NAMALWA (cell line): ENCODE measurements around the gene FALEC.
A peak's percentile ranks its signal among the peaks of the same experiment; 100 is the strongest.

Source experiments
- DNase-seq: peaks from one replicate; pipeline ENCODE4 v3.0.0-alpha.2; 2015; ENCODE audit warnings: low spot score

The FALEC gene

DNA sequence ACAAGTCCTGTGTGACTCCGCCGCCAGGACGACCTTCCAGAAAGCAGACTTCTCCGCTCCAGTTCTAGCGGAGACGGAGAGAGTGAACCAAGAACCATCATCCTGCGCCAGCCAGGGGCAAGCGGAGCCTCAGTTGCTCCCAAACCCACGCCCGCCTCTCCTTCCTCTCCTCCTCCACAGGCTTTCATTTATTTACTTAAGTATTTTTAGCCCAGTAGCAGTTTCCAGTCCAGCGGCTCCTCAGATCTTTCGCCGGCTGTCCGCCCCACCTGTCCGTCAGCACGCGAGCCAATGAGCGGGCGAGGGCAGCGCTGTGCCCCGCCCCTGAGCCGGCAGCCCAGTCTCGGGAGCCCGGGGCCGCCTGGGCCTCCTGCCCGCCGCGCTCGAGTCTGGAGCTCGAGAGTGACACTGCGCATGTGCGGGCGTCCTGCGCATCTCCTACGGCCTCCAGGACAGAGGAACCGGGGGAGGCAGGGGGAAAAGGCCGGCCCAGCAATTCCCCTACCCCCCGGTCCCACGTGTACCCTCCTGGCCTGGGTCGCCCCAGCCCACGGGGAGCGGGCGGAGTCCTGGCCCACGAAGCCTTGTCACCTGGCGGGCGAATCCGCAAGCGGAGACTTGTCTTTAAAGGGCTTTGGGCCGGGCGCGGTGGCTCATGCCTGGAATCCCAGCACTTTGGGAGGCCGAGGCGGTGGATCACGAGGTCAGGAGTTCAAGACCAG, at the start of gene FALEC:
Gene FALEC (plus strand): TSS at position 425 of the 722 bp plus-strand sequence.
- DNase-seq, result peak; percentile 98

DNA sequence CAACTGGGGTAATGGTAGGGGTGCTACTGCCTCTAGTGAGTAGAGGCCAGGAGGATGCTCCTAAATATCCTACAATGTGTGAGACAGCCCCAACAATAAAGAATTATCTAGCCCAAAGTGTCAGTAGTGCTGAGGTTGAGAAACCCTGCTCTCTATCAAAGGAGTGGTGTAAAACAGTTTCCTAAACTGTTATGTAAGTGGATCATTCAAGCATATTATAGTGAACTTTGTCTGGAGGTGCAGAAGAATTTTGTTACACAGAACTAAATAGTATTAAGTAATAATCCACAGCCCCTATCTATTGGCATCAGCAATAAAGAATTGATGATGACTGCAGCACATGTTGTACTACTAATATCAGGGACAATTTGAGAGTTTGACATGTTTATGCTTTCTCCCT, 48.6 kb upstream of the FALEC start:
- no peak for DNase-seq

DNA sequence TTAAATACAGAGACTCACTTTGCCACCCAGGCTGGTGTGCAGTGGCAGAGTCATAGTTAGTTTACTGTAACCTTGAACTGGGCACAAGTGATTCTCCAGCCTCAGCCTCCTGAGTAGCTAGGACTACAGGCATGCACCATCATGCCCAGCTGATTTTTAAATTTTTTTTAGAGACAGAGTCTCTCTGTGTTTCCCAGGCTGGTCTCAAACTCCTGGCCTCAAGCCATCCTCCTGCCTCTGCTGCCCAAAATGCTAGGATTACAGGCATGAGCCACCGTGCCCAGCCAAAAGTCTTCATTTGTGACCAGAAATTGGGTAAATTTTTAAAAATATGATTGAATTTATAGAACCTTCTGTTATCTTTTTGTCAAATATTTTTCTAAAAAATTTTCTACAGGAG, 46.3 kb upstream of the FALEC start:
- DNase-seq, result no peak

DNA sequence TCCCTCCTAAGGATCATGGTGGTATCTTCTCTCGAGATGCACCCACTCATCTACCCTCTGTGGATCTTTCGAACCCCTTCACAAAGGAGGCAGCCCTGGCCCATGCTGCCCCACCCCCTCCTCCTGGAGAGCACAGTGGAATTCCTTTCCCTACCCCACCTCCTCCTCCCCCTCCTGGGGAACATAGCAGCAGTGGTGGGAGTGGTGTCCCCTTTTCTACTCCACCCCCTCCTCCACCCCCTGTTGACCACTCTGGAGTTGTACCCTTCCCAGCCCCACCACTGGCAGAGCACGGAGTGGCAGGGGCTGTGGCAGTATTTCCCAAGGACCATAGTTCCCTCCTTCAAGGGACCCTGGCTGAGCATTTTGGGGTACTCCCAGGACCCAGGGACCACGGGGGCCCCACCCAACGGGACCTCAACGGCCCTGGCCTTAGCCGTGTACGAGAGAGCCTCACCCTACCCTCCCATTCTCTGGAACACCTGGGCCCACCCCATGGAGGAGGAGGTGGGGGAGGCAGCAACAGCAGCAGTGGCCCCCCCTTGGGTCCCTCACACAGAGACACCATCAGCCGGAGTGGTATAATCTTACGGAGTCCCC, 42.9 kb upstream of the FALEC start:
- DNase-seq, result no peak

DNA sequence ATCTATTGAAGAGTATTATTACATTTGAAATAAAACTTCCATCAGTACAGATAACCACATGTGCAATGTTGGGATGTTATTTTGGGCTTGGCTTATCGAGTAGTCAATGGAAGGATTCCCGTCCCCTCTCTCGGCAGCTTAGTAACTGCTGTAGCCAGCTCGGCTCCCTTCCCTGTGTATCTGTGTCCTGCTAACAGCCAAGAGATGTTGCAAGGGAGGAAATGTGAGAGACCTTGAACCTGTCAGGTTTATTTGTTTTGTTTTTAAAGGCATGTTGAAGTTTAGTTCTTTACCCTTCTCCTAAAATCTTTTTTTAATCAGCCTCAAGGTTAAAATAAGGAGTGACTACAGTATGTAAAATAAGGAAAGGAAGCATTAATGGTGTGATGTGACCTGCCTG, 41.9 kb upstream of the FALEC start:
- no peak for DNase-seq

DNA sequence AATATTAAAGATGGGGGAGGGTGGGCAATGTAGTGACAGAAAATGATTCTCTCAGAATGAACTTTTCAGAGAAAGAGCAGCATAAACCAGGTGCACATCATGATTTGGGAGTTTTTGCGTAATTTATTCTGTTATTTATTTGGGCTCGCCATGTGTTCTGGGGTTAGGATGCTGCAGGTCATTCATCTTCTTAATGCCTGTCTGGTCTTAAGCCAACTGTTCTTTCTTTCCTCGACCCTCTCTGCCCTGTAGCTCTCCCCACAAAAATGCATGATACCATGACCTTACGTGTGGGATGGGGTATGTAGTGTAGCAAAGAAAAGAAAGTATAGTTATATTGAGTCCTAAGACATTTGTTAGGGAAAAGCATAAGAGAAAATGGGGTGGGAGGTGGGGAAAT, 40.7 kb upstream of the FALEC start:
- DNase-seq, result no peak

DNA sequence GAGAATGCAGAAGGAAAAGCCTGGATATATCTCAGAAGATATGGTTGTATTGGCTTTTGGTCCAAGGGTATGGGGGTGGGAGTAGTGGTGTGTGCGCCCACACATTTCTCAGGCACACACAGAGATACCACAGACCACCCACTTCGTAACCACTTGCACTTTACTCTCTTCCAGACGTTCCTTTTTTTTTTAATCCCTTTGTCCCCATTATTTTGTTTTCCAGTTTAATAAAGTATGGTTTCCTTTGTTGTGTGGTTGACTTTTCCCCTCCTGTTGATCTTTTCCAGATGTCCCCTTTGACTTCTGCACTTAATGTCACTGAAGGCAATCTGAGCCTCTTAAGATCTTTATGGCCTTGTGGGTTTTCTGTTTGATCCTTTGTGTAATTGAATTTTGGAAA, 38.8 kb upstream of the FALEC start:
- no peak for DNase-seq

DNA sequence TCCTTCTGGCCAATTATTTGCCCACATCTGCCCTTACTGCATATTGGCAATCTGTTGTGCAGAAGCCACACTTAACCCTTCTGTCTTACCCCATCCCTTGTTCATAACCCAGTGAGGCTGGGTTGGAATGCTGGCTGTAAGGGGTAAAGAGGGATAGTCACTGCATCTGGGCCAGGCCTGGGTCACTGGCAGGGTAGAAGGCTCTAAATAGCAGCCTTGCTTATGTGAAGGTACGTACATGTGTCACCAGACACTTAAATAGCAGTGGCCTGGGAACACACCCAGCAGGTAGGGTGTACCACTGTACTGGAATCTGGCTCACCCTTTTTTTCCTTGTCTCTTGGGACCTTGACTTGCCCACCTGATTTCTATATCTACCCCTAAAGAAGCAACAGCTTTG, 38.2 kb upstream of the FALEC start:
- no peak for DNase-seq

DNA sequence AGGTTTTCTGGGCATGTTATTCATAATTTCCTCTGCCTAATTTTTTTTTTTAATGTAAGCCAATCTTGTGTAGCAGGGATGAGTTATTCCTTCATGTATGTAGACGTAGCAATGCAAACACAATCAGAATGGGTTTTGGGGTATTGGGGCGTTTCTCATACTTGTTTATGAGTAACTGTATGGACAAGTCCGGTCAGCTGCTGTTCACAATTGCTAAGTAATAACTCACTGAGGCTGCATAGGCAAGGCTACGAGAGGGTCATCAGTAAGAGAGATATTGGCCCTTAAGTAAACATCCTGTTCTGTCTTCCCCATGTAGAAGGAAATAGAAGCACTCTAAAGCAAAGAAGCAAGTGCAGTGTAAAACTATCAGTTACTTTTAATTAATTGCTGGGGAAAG, 37.8 kb upstream of the FALEC start:
- no peak for DNase-seq

DNA sequence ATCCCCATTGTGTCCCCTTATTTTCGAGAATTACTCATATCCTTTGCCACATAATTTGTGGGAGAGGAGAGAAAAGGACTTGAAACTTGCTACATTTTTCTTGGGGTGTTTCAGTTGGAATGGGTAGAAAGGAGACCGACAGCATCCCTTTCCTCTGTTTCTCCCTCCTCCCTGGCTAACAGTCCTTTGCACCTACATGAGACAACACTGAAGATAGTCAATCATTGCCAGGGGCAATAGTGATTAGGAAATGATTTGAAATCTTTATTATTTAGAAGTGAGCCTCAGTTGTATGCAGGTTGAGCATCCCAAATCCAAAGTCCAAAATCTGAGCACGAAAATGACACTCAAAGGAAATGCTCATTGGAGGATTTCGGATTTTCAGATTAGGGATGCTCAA, 36.2 kb upstream of the FALEC start:
- no peak for DNase-seq

DNA sequence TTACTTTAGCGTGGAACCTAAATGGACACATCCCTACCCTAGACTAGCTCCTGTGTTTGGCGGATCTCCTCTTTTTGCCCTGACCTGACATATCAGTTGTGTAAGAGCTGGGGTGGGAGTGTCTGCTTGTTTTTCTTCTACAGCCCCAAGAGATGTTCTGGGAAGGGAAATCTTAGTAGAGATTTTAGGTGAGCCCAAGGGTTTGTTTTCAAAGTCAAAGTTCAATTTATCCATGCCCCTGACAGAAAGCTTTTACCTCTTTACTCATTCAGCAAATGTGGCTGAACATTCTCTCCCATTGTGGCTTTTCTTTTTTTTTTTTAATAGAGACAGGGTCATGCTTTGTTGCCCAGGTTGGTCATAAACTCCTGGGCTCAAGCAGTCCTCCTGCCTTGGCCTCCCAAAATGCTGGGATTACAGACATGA, 35.6 kb upstream of the FALEC start:
- no peak for DNase-seq

DNA sequence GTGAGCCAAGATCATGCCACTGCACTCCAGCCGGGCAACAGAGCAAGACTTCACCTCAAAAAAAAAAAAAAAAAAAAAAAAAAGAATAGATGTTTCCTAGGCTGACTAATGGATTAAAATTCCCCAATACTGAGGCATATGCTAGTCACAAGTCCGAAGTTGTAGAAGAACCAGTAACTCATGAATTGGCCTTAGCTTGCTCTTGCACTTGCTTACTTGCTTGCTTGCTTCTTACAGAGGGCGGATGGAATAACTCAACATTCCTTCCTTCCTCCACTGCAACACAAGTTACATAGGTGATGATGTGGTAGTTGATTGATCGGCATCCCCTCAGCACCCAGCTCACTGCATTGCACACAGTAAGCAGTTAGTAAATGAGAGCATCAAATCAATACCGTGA, 31.1 kb upstream of the FALEC start:
- no peak for DNase-seq

DNA sequence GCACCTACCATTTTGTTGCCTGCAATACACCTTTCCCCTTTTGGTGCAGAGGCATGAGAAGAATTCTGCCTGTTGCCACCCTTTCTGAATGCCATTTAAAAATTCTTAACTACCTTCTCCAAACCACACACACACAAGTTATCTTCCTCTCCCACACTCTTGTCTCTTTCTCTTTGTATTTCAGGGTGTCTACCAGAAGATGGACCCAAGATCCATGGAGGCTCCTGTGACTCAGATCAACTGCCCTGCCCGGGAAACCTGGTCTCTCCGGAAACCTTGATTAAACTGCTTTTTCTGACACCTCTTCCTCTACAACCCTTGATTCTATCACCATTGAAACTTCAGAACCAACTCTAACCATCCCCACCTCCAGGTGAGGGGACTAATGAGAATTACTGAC, 30.7 kb upstream of the FALEC start:
- no peak for DNase-seq

DNA sequence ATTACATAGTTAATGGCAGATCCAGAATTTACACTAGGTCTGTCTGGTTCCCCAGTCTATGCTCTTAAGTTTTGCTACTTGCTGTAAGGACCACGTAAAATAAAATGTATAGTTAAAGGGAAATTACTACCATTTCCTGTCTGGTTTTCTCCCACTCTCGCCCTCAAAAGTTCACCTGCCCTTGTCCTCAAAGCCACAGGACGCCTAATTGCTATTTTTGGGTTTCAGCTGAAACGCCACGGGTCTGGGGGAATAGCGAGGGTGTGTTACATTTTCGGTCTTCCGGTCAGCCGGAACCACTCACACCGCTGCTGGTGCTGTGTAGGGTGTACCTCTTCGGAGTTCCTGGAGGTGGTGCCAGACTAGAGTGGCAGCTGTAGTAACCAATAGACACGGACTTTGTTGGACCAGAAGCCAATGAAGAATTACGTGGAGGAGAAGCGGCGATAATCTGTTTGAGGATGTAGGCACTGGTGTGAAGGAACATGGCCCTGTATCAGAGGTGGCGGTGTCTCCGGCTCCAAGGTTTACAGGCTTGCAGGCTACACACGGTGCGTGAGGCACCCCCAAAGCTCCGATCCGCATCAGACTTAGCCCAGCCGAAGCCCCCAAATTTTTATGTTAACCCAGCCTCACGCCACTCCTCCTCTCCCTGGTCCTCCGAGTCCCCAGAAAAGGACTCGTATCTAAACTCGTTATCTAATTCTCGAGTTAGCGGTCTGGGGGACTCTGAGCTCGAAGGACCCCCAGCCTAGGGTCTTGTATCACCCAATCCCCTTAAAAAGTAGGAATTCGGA, 28.4 kb upstream of the FALEC start, which contains the start of gene TARS2:
Gene TARS2 (plus strand): TSS at position 454 of the 797 bp plus-strand sequence. CDS start 32 bp downstream, at position 486.
- peak; percentile 100 for DNase-seq

DNA sequence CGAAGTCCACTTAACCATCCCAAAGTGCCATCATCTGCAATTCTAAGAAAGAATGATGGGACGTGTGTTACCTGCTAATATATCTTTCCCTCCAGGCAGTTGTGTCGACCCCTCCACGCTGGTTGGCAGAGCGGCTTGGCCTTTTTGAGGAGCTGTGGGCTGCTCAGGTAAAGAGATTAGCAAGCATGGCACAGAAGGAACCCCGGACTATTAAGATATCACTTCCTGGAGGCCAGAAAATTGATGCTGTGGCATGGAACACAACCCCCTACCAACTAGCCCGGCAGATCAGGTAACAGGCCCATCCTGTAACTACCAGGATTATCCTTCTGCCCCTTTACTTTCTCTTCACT, 27.8 kb upstream of the FALEC start:
- peak; percentile 43 for DNase-seq

DNA sequence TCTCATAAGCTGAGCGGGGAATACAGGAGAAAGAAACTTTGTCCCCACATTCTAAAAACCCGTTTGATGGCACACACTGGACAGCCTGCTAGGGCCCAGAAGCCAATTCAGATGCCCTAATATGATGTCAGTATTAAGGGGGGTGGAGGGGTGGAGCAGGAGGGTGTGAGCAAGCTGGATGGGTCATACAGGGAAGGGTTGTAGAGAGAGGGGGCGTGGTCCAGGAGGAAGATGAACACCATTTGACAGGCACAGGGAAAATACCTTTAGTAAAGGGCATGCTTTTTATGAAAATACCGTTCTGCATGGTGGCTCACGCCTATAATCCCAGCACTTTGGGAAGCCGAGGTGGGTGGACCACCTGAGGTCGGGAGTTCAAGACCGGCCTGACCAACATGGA, 22.4 kb upstream of the FALEC start:
- no peak for DNase-seq

DNA sequence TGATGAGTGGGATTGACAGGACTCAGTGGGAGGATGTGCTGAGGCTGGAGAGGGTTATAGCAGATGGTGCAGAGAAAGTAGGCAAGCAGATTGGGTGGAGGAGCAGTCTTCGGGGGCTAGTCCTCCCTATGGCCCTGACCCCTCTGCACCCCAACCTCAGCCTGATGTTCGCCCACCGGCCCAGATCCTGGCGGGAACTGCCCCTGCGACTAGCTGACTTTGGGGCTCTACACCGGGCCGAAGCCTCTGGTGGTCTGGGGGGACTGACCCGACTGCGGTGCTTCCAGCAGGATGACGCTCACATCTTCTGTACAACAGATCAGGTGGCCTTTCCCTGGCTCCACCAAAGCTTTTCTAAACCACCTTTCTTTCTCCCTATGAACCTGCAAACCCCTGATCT, 17.2 kb upstream of the FALEC start:
- no peak for DNase-seq

DNA sequence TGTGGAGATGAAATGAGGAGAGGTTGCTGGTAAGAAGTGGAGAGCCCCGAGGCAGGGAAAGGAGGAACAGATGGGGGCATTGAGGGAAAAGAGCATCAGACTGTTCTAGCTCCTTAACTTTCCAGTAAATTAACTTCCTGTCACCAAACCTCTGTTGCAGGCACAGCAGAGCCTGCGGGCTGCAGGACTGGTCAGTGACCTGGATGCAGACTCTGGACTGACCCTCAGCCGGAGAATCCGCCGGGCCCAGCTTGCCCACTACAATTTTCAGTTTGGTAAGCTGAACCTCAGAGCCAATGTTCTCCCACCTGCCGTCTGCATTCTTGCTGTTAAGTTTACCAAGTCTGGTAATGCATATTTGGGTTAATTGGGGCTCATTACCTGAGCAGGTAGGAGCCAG, 10.1 kb upstream of the FALEC start:
- DNase-seq, result no peak

DNA sequence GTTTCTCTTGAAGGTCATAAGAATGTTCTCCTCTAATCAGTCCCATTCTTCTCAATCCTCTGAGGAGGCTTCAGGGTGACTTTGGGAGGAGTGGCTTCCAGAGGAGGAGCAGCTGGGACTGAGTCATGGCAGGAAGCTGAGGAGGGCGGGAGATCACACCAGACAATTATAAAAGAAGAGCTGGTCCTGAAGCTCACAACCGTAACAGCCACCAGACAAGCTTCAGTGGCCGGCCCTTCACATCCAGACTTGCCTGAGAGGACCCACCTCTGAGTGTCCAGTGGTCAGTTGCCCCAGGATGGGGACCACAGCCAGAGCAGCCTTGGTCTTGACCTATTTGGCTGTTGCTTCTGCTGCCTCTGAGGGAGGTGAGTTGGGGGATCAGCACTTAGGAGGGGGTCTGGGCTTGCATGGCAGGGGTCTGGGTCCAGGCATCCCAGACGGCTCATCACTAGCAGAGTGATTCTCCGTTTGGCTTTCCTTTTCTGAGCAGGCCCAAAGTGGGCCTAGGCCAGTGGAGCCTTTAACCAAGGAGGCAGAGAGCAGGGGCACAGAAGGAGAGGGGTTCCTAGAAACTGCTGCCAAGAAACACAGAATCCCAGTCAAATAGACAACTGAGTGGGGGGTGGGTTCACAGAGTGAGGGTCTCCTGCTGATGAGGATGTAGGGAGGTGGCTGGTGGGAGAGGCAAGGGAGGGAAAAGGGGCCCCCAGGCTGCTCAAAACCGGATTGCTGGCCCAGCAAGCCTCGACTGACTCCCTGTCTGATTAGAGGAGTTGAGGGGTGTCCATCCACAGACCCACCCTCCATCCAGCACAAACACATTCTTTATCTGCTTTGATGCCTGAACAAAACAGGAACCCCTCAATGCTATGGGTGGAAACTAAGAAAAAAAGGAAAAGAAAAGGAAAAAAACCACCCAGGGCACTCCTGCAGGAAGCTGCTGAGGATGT, 7.4 kb upstream of the FALEC start, which contains the start of gene ECM1:
Gene ECM1 (plus strand): TSS at position 198 of the 953 bp plus-strand sequence. CDS start 101 bp downstream, at position 299.
- DNase-seq, result no peak

DNA sequence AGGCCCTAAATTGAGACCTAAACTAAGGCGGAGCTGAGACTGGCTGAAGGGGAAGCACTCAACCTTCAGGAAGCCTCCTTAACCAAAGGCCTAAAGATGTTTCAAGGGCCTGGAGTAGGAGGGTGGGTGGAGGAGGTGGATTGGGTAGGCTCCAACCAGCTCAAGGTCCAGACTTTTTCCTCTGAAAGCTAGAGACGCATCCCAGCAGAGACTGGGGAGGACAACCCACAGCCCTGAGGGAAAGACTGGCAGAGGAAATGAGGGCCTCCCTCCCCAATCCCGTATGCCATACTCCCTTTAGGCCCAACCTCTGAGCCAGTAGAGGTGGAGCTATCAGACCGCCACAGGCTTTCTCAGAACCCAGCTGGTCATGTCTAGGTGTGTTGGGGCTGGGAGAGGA, 6.6 kb upstream of the FALEC start:
- no peak for DNase-seq

DNA sequence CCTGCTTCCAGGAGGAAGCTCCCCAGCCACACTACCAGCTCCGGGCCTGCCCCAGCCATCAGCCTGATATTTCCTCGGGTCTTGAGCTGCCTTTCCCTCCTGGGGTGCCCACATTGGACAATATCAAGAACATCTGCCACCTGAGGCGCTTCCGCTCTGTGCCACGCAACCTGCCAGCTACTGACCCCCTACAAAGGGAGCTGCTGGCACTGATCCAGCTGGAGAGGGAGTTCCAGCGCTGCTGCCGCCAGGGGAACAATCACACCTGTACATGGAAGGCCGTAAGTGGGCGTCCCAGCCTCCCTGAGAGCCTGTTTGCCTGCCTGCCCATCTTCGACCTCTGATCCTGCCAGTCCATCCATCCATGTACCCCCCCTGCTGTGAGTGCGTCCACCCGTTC, 4.0 kb upstream of the FALEC start:
- no peak for DNase-seq
